Trophoblast cell (in vitro differentiated cells and primary cell): Measurements from ENCODE around the gene ZBTB42. TPM values are rescaled to one million over a fixed set of nuclear protein-coding genes. Genes with fewer than 3 reads are reported as not detected.

ENCODE experiments used
- DNase-seq, 2 donors: peaks; one replicate each; pipeline ENCODE4 v3.0.0-alpha.2; 2016
- H2AFZ ChIP-seq: 2 replicates; pipeline ENCODE4 v1.6.1; 2013; ENCODE audit warnings: low read length, moderate library complexity, mild to moderate bottlenecking; ENCODE audit not compliant: insufficient read depth, poor library complexity
- H2AK5ac ChIP-seq: 2 replicates; pipeline ENCODE4 v1.6.1; 2013; ENCODE audit warnings: mild to moderate bottlenecking, low read length
- H2BK120ac ChIP-seq: 2 replicates; pipeline ENCODE4 v1.6.1; 2013; ENCODE audit warnings: low read length, mild to moderate bottlenecking, moderate library complexity; ENCODE audit not compliant: insufficient read depth, poor library complexity
- H2BK12ac ChIP-seq: 2 replicates; pipeline ENCODE4 v1.6.1; 2013; ENCODE audit warnings: mild to moderate bottlenecking, low read length, moderate library complexity
- H2BK5ac ChIP-seq: 2 replicates; pipeline ENCODE4 v1.6.1; 2013; ENCODE audit warnings: low read length, low read depth, moderate library complexity, mild to moderate bottlenecking; ENCODE audit not compliant: poor library complexity
- H3K14ac ChIP-seq: 2 replicates; pipeline ENCODE4 v1.6.1; 2013; ENCODE audit warnings: mild to moderate bottlenecking, low read length
- H3K18ac ChIP-seq: 2 replicates; pipeline ENCODE4 v1.6.1; 2013; ENCODE audit warnings: mild to moderate bottlenecking, low read length
- H3K23ac ChIP-seq: 2 replicates; pipeline ENCODE4 v1.6.1; 2013; ENCODE audit warnings: low read length
- H3K27ac ChIP-seq: 2 replicates; pipeline ENCODE4 v1.5.1; 2013; ENCODE audit warnings: low read depth, mild to moderate bottlenecking, inconsistent platforms, low read length, moderate library complexity
- H3K27me3 ChIP-seq: 2 replicates; pipeline ENCODE4 v1.6.1; 2013; ENCODE audit warnings: inconsistent platforms, mild to moderate bottlenecking, low read length, moderate library complexity; ENCODE audit not compliant: insufficient read depth
- H3K36me3 ChIP-seq, 2 experiments: 1 replicate in 1 of 2; 2 replicates in 1 of 2; pipeline ENCODE4 v1.6.1; 2013; ENCODE audit warnings: low read length in 2 of 2, mild to moderate bottlenecking in 2 of 2, moderate library complexity in 1 of 2; ENCODE audit not compliant: insufficient read depth in 2 of 2, control insufficient read depth in 1 of 2
- H3K4ac ChIP-seq: 2 replicates; pipeline ENCODE4 v1.6.1; 2013; ENCODE audit warnings: low read depth, mild to moderate bottlenecking, low read length, moderate library complexity
- H3K4me1 ChIP-seq, 2 experiments: 1 replicate in 1 of 2; 2 replicates in 1 of 2; pipeline ENCODE4 v1.6.1; 2013; ENCODE audit warnings: low read length in 2 of 2, mild to moderate bottlenecking in 2 of 2, moderate library complexity in 1 of 2; ENCODE audit not compliant: insufficient read depth in 2 of 2, control insufficient read depth in 1 of 2
- H3K4me2 ChIP-seq: 2 replicates; pipeline ENCODE4 v1.6.1; 2013; ENCODE audit warnings: inconsistent platforms, mild to moderate bottlenecking, low read length, moderate library complexity
- H3K4me3 ChIP-seq: 2 replicates; pipeline ENCODE4 v1.5.1; 2013; ENCODE audit warnings: mild to moderate bottlenecking, low read depth, low read length, inconsistent platforms
- H3K79me1 ChIP-seq: one replicate; pipeline ENCODE4 v1.6.1; 2013; ENCODE audit warnings: low read length
- H3K79me2 ChIP-seq: 2 replicates; pipeline ENCODE4 v1.6.1; 2013; ENCODE audit warnings: low read length, mild to moderate bottlenecking; ENCODE audit not compliant: control insufficient read depth, insufficient read depth, poor library complexity
- H3K9ac ChIP-seq: 2 replicates; pipeline ENCODE4 v1.6.1; 2013; ENCODE audit warnings: mild to moderate bottlenecking, low read length
- H3K9me3 ChIP-seq: 2 replicates; pipeline ENCODE4 v1.6.1; 2013; ENCODE audit warnings: low read depth, mild to moderate bottlenecking, control low read depth, inconsistent platforms, low read length; ENCODE audit not compliant: insufficient read depth
- H4K12ac ChIP-seq: 2 replicates; pipeline ENCODE4 v1.6.1; 2013; ENCODE audit warnings: low read depth, mild to moderate bottlenecking, low read length, moderate library complexity
- H4K8ac ChIP-seq: 2 replicates; pipeline ENCODE4 v1.6.1; 2013; ENCODE audit warnings: low read depth, mild to moderate bottlenecking, low read length, moderate library complexity
- H4K91ac ChIP-seq: one replicate; pipeline ENCODE4 v1.6.1; 2013; ENCODE audit warnings: low read depth, mild to moderate bottlenecking, low read length, moderate library complexity
- WGBS: extraction: QIAGEN DNeasy Blood & Tissue Kit; methylation state at CpG from one replicate; pipeline ENCODE4 v1.1.7; 2013; ENCODE audit warnings: missing lambda C conversion rate; ENCODE audit not compliant: insufficient read length, insufficient coverage; ENCODE audit errors: extremely low coverage; 5-methylcytosine and 5-hydroxymethylcytosine counted together
- polyA plus RNA-seq: library from polyadenylated mRNA; stranded (reverse); fragments of 200-250 nt; gene quantifications from 2 replicates; pipeline ENCODE4 v1.2.3, GENCODE V29; 2013

The ZBTB42 gene
- 4.6 and 4.7 TPM in 2 replicates for polyA plus RNA-seq

DNA sequence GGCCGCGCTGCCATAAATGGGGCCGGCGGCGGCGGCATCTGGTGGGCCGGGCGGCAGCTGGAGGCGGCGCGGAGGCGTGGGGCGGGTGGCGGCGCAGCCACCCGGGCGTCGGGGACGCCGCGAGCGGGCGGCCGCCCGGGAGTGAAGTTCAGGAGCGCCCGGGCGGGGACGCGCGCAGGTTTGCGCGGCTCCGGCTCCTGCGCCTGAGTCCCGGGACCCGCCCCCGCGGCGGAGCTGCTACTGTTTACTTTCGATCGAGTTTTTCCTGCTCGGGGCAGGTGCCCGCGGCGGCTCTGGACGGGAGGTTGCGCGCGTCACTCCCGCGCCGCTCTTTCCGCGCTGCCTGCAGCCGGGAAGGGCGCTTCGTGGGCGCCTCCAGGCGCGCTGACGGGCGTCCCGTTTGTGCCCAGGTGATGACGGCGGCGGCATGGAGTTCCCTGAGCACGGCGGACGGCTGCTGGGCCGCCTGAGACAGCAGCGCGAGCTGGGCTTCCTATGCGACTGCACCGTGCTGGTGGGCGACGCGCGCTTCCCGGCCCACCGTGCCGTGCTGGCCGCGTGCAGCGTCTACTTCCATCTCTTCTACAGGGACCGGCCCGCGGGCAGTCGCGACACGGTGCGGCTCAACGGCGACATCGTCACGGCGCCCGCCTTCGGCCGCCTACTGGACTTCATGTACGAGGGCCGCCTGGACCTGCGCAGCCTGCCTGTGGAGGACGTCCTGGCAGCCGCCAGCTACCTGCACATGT lies at the start of gene ZBTB42:
Gene ZBTB42, plus strand, starts transcription at position 331 of the 749 bp plus-strand sequence. Its CDS starts 97 bp downstream, at position 428.
- H3K14ac ChIP-seq = peak within 1 kb of the TSS; percentile 58
- H3K4ac ChIP-seq = peak within 1 kb of the TSS; percentile 24
- peak within 1 kb of the TSS; percentile 85 for H3K4me2 ChIP-seq
- peak within 1 kb of the TSS; percentile 60 for H2BK120ac ChIP-seq
- H3K27ac ChIP-seq = peak within 1 kb of the TSS; percentile 36
- no peak within 1 kb of the TSS for H3K23ac ChIP-seq
- peak within 1 kb of the TSS; percentile 68 for H2AFZ ChIP-seq
- H4K91ac ChIP-seq = peak within 1 kb of the TSS; percentile 93
- H3K18ac ChIP-seq = peak within 1 kb of the TSS; percentile 44
- peaks cover 7% of the 10 kb centered on the region for H3K79me2 ChIP-seq
- peaks cover 12% of the 10 kb centered on the region for H3K79me1 ChIP-seq
- no CpG with 5 or more reads among the region's 105 CpGs for WGBS
- H4K12ac ChIP-seq = peak within 1 kb of the TSS; percentile 88
- peak within 1 kb of the TSS; percentile 45 for H2AK5ac ChIP-seq
- peaks cover 6% of the 10 kb centered on the region for H3K27me3 ChIP-seq
- H3K4me1 ChIP-seq = peaks cover 13 to 17% of the 10 kb centered on the region in 2 experiments
- no peak within 1 kb of the TSS for H2BK5ac ChIP-seq
- peak; percentile 68 to 81 for DNase-seq
- peaks cover 2 to 6% of the 10 kb centered on the region in 2 experiments for H3K36me3 ChIP-seq
- H2BK12ac ChIP-seq = no peak within 1 kb of the TSS
- peak within 1 kb of the TSS; percentile 83 for H4K8ac ChIP-seq
- peaks cover 7% of the 10 kb centered on the region for H3K9me3 ChIP-seq
- peak within 1 kb of the TSS; percentile 86 for H3K9ac ChIP-seq
- peak within 1 kb of the TSS; percentile 72 for H3K4me3 ChIP-seq

DNA sequence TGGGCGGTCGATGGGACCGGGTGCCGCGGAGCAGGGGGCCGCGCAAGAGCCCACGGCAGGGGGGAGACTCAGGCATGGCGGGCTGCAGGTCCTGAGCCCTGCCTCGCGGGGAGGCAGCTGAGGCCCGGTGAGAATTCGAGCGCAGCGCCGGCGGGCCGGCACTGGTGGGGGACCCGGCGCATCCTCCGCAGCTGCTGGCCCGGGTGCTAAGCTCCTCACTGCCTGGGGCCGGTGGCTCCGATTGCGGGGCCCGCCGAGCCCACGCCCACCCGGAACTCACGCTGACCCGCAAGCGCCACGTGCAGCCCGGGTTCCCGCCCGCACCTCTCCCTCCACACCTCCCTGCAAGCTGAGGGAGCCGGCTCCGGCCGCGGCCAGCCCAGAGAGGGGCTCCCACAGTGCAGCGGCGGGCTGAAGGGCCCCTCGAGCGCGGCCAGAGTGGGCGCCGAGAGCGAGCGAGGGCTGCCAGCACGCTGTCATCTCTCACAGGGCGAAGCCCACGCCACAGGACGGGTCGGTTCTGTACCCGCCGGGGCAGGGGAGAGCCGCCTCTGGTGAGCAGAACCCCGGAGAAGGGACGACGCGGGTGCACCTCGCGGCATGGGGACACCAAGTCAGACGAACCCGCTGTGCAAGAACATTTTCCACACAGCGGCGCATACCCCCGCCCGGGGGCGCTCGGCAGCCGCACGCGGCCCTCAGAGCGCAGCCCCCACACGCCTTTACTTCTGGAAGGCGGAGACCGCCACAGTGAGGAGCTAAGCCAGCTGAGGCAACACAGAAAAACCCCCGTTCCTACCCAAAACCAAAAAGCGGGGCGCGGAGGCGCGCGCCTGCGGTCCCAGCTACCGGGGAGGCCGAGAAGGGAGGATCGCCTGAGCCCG lies 49.1 kb upstream of the ZBTB42 start:
- Histone ChIP-seq H2BK5ac (peak overlapping the region; percentile 37), H3K27me3 (no peaks in the 10 kb centered on the region), H2BK120ac (peak overlapping the region; percentile 23), H3K4me2 (peak overlapping the region; percentile 69), H3K79me1 (peaks cover 8% of the 10 kb centered on the region), H2AK5ac (no peak overlapping the region), H3K9me3 (peaks cover 16% of the 10 kb centered on the region), H3K4ac (no peak overlapping the region), H4K8ac (peak overlapping the region; percentile 87), H3K79me2 (peaks cover 13% of the 10 kb centered on the region), H3K36me3 (peaks cover 18 to 19% of the 10 kb centered on the region in 2 experiments), H3K4me1 (peaks cover 18 to 25% of the 10 kb centered on the region in 2 experiments), H2BK12ac (no peak overlapping the region), H3K18ac (no peak overlapping the region), H3K4me3 (peak overlapping the region; percentile 50), H3K23ac (no peak overlapping the region), H4K12ac (peak overlapping the region; percentile 37), H3K9ac (peak overlapping the region; percentile 75), H3K14ac (peak overlapping the region; percentile 71), H4K91ac (peak overlapping the region; percentile 78), H3K27ac (peak overlapping the region; percentile 77), H2AFZ (peak overlapping the region; percentile 15)
- no peak for DNase-seq
- WGBS = no CpG with 5 or more reads among the region's 90 CpGs

DNA sequence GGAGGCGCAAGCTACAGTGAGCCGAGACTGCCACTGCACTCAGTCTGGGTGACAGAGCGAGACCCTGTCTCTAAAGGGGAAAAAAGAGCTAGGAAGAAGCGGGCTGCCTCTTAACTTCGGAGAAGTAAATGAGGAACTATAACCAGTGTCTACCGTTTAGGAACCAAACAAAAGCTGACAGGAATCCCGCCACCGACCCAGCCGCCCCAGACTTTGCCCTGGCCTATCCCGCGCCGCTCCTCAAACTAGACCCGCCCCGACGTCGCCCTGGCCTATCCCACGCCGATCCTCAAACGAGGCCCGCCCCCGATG lies 48.5 kb upstream of the ZBTB42 start:
- Histone ChIP-seq H3K4me3 (peak overlapping the region; percentile 50), H3K27me3 (no peaks in the 10 kb centered on the region), H3K9me3 (peaks cover 16% of the 10 kb centered on the region), H2AK5ac (no peak overlapping the region), H3K4me1 (peaks cover 18 to 25% of the 10 kb centered on the region in 2 experiments), H3K4me2 (peak overlapping the region; percentile 69), H2BK120ac (peak overlapping the region; percentile 23), H3K79me2 (peaks cover 13% of the 10 kb centered on the region), H3K18ac (no peak overlapping the region), H2BK12ac (no peak overlapping the region), H3K14ac (peak overlapping the region; percentile 71), H4K12ac (peak overlapping the region; percentile 37), H3K9ac (peak overlapping the region; percentile 75), H2BK5ac (peak overlapping the region; percentile 37), H3K79me1 (peaks cover 8% of the 10 kb centered on the region), H4K8ac (peak overlapping the region; percentile 87), H3K36me3 (peaks cover 23 to 25% of the 10 kb centered on the region in 2 experiments), H3K23ac (no peak overlapping the region), H2AFZ (no peak overlapping the region), H3K4ac (no peak overlapping the region), H3K27ac (peak overlapping the region; percentile 77), H4K91ac (peak overlapping the region; percentile 78)
- no peak for DNase-seq
- WGBS = no CpG with 5 or more reads among the region's 21 CpGs

DNA sequence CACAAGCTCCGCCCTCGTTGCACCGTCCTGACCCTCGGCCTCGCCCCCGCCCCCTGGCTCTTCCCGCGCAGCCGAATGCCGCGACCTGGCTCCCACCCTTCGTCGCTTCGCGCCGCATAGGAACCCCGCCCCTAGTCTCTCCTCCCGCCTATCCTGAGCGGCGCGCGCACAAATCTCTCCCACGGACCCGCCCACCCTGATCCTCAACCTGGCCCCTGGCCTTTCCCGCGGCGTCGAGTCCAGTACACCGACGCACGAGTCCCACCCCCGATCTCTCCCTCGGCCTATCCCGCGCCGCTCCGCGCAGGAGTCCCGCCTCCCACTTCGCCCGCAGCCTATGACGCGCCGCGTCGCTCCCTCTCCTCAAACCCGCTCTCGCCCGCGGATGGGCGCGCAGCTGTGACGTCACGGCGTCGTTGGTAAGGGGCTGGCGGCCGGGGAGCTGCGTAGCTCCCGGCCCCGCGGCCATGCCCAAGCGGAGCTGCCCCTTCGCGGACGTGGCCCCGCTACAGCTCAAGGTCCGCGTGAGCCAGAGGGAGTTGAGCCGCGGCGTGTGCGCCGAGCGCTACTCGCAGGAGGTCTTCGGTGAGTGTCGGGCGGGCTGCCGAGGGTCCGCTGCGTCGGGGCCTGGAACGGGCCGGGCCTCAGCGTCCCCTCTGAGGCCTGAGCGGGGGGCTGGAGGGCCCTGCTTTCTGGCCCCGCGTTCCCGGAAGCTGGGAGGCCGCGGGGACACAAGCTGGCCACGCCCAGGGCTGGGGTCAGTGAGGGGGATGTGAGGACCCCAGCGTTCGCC lies 48.0 kb upstream of the ZBTB42 start, which contains the start of gene SIVA1:
Gene SIVA1, plus strand, starts transcription at position 413 of the 793 bp plus-strand sequence. Its CDS starts 55 bp downstream, at position 468.
- Histone ChIP-seq H2AFZ (peak within 1 kb of the TSS; percentile 68), H3K4ac (peak within 1 kb of the TSS; percentile 90), H3K14ac (peak within 1 kb of the TSS; percentile 93), H3K4me1 (peaks cover 14 to 23% of the 10 kb centered on the region in 2 experiments), H3K23ac (no peak within 1 kb of the TSS), H3K18ac (peak within 1 kb of the TSS; percentile 87), H3K36me3 (peaks cover 28 to 30% of the 10 kb centered on the region in 2 experiments), H3K79me1 (peaks cover 8% of the 10 kb centered on the region), H3K27me3 (no peaks in the 10 kb centered on the region), H3K9me3 (peaks cover 16% of the 10 kb centered on the region), H4K12ac (peak within 1 kb of the TSS; percentile 85), H3K79me2 (peaks cover 13% of the 10 kb centered on the region), H3K27ac (peak within 1 kb of the TSS; percentile 77), H2AK5ac (peak within 1 kb of the TSS; percentile 80), H2BK5ac (peak within 1 kb of the TSS; percentile 78), H2BK12ac (no peak within 1 kb of the TSS), H4K8ac (peak within 1 kb of the TSS; percentile 97), H2BK120ac (peak within 1 kb of the TSS; percentile 90), H3K4me2 (peak within 1 kb of the TSS; percentile 92), H3K9ac (peak within 1 kb of the TSS; percentile 98), H3K4me3 (peak within 1 kb of the TSS; percentile 100), H4K91ac (peak within 1 kb of the TSS; percentile 78)
- no CpG with 5 or more reads among the region's 95 CpGs for WGBS
- DNase-seq = peak; percentile 99 to 100
